DOHH2 (cell line): Measurements from ENCODE around the gene ARF1.

Experiments
- H3F3A ChIP-seq: fragments of 200-600 bp; sonication (generic), shearing (Covaris generic); 2 replicates; pipeline ENCODE4 v1.6.0; 2016; ENCODE audit warnings: antibody characterized with exemption, mild to moderate bottlenecking; ENCODE audit not compliant: control insufficient read depth, insufficient read depth
- H3K27ac ChIP-seq: fragments of 200-600 bp; sonication (generic); 2 replicates; pipeline ENCODE4 v1.5.1; 2014; ENCODE audit warnings: low read depth, mild to moderate bottlenecking, low read length, moderate library complexity
- H3K27me3 ChIP-seq: fragments of 200-600 bp; sonication (generic); 2 replicates; pipeline ENCODE4 v1.6.1; 2014; ENCODE audit warnings: mild to moderate bottlenecking, low read length, mixed read lengths; ENCODE audit not compliant: control insufficient read depth
- H3K36me3 ChIP-seq: fragments of 200-600 bp; sonication (generic); 2 replicates; pipeline ENCODE4 v1.6.1; 2014; ENCODE audit warnings: mild to moderate bottlenecking, low read length, moderate library complexity, mixed read lengths; ENCODE audit not compliant: control insufficient read depth
- H3K4me1 ChIP-seq: fragments of 200-600 bp; sonication (generic); 2 replicates; pipeline ENCODE4 v1.6.1; 2014; ENCODE audit warnings: mild to moderate bottlenecking, low read length, mixed read lengths; ENCODE audit not compliant: control insufficient read depth
- H3K4me2 ChIP-seq: fragments of 200-600 bp; sonication (generic); 2 replicates; pipeline ENCODE4 v1.6.0; 2014; ENCODE audit warnings: mild to moderate bottlenecking, low read length, moderate library complexity
- H3K4me3 ChIP-seq: fragments of 200-600 bp; sonication (generic); 2 replicates; pipeline ENCODE4 v1.5.1; 2014; ENCODE audit warnings: mild to moderate bottlenecking, low read length, mixed read lengths
- H3K79me2 ChIP-seq: fragments of 200-600 bp; sonication (generic); 2 replicates; pipeline ENCODE4 v1.6.1; 2014; ENCODE audit warnings: mild to moderate bottlenecking, low read length, mixed read lengths; ENCODE audit not compliant: control insufficient read depth
- H3K9me2 ChIP-seq: fragments of 200-600 bp; sonication (generic); replicated peaks from 2 replicates; pipeline ENCODE4 v1.6.1; 2014; ENCODE audit warnings: mild to moderate bottlenecking, low read length, mixed read lengths; ENCODE audit not compliant: control insufficient read depth
- H3K9me3 ChIP-seq: fragments of 200-600 bp; sonication (generic); 2 replicates; pipeline ENCODE4 v1.6.1; 2014; ENCODE audit warnings: antibody characterized with exemption, low read length, mixed read lengths; ENCODE audit not compliant: control insufficient read depth, insufficient read depth
- H4K20me1 ChIP-seq: fragments of 200-600 bp; sonication (generic); 2 replicates; pipeline ENCODE4 v1.6.0; 2014; ENCODE audit warnings: low read depth, mild to moderate bottlenecking, antibody characterized with exemption, low read length, moderate library complexity; ENCODE audit not compliant: control insufficient read depth, insufficient read depth
- CTCF ChIP-seq: fragments of 200-600 bp; sonication (generic); IDR thresholded peaks from one replicate; pipeline ENCODE4 v1.5.1; 2014; ENCODE audit warnings: antibody characterized with exemption, mild to moderate bottlenecking, low read depth, low read length; ENCODE audit not compliant: poor library complexity, severe bottlenecking
- EZH2phosphoT487 ChIP-seq: fragments of 200-600 bp; sonication (generic); IDR thresholded peaks from 2 replicates; pipeline ENCODE4 v1.6.1; 2017; ENCODE audit warnings: borderline replicate concordance, mild to moderate bottlenecking, antibody characterized with exemption, low read length, moderate library complexity, mixed read lengths

ARF1 gene

DNA sequence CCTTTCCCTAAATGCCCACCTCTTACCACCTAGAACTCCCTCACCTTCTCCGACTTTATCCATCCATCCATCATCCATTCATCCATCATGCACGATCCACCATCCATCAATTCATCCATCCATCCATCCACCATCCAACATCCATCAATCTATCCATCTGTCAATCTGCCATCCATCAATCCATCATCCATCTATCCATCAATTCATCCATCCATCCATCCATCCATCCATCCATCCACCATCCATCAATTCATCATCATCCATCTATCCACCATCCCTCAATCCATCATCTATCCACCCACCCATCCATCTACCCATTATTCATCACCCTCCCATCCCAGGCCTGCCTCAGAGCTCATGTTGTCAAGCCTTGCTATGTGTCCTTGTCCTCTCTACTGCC lies 41.2 kb upstream of the ARF1 start:
- no peaks in the 10 kb centered on the region for H4K20me1 ChIP-seq
- no peaks in the 10 kb centered on the region for H3K9me3 ChIP-seq
- no peaks in the 10 kb centered on the region for H3F3A ChIP-seq
- H3K79me2 ChIP-seq: no peaks in the 10 kb centered on the region
- H3K36me3 ChIP-seq: no peaks in the 10 kb centered on the region
- H3K4me3 ChIP-seq: no peak overlapping the region
- H3K4me2 ChIP-seq: no peak overlapping the region
- H3K27me3 ChIP-seq: peaks cover 8% of the 10 kb centered on the region
- no peak overlapping the region for H3K27ac ChIP-seq
- no peak for TF ChIP-seq EZH2phosphoT487
- no peak for TF ChIP-seq CTCF
- H3K9me2 ChIP-seq: no peaks in the 10 kb centered on the region
- H3K4me1 ChIP-seq: no peaks in the 10 kb centered on the region

DNA sequence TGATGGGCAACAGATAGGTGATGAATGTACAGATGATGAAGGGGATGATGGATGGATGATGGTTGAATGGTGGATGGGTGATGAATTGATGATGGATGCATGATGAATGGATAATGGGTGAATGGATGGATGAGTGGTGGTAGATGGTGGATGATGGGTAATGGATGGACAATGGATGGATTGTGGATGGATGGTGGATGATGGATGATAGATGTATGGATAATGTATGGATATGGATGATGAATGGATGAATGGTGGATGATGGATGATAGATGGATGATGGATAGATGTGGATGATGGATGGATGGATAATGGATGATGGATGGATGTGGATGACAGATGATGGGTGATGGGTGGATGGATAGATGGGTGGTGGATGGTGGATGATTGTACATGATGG lies 40.0 kb upstream of the ARF1 start:
- Histone ChIP-seq H3F3A (no peaks in the 10 kb centered on the region), H3K9me2 (no peaks in the 10 kb centered on the region), H3K27me3 (peaks cover 8% of the 10 kb centered on the region), H3K4me3 (no peak overlapping the region), H4K20me1 (no peaks in the 10 kb centered on the region), H3K36me3 (no peaks in the 10 kb centered on the region), H3K4me2 (no peak overlapping the region), H3K27ac (no peak overlapping the region), H3K4me1 (no peaks in the 10 kb centered on the region), H3K79me2 (no peaks in the 10 kb centered on the region), H3K9me3 (no peaks in the 10 kb centered on the region)
- TF ChIP-seq CTCF (no peak), EZH2phosphoT487 (no peak)

DNA sequence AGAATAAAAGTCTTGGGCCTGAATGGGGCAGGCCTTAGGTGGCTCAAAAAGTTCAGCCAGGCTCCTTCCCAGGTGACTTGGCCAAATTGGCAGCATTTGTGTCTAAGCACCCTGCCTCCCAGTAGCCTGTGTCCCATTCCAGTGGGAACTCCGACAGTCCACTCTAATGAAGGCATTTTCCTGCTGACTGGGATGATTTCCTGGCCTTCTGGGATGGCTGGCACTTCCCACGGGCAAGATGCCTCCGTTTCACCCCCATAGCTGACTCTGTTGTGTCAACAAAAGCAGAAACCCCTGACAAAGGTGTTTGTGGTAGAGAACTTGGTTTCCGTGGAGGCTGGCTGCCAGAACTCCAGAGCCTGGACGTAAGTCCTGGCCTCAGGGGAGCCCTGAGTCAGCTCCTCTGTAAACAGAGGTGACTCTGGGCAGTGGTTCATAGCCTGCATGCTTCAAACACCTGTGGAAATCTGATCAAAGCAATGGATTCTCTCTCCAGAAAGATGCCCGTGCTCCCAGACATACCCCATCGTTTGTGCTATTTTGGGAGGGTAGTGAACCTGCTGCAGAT lies 39.1 kb upstream of the ARF1 start:
- no peak for TF ChIP-seq CTCF
- no peak for TF ChIP-seq EZH2phosphoT487
- no peaks in the 10 kb centered on the region for H4K20me1 ChIP-seq
- H3K27ac ChIP-seq: no peak overlapping the region
- H3K9me3 ChIP-seq: no peaks in the 10 kb centered on the region
- H3K36me3 ChIP-seq: no peaks in the 10 kb centered on the region
- no peaks in the 10 kb centered on the region for H3K9me2 ChIP-seq
- H3K79me2 ChIP-seq: no peaks in the 10 kb centered on the region
- no peak overlapping the region for H3K4me2 ChIP-seq
- H3K27me3 ChIP-seq: peaks cover 8% of the 10 kb centered on the region
- H3K4me1 ChIP-seq: no peaks in the 10 kb centered on the region
- no peak overlapping the region for H3K4me3 ChIP-seq
- H3F3A ChIP-seq: no peaks in the 10 kb centered on the region

GRCh38 chr1:228044961-228045360 lies 37.5 kb upstream of the ARF1 start:
- TF ChIP-seq CTCF (no peak), EZH2phosphoT487 (no peak)
- no peaks in the 10 kb centered on the region for H3K79me2 ChIP-seq
- no peak overlapping the region for H3K27ac ChIP-seq

More at GRCh38 chr1:228044961-228045360, 37.5 kb upstream of the ARF1 start:
- no peaks in the 10 kb centered on the region for H4K20me1 ChIP-seq
- H3K9me3 ChIP-seq: no peaks in the 10 kb centered on the region
- no peaks in the 10 kb centered on the region for H3K4me1 ChIP-seq
- H3K4me3 ChIP-seq: no peak overlapping the region
- H3K27me3 ChIP-seq: peaks cover 8% of the 10 kb centered on the region
- H3K9me2 ChIP-seq: no peaks in the 10 kb centered on the region
- no peaks in the 10 kb centered on the region for H3F3A ChIP-seq
- H3K4me2 ChIP-seq: no peak overlapping the region
- no peaks in the 10 kb centered on the region for H3K36me3 ChIP-seq
